Measurements from ENCODE around the gene WEE1.

Gene WEE1

GRCh38 chr11:9567401-9567800, 6.1 kb upstream of the WEE1 start:
- Histone ChIP-seq H3K4me1 (ENCODE audit: control insufficient read depth, insufficient read depth, low read length) (peaks cover 46% of the 10 kb centered on the region), H3K27me3 (replicated peaks; ENCODE audit: control insufficient read depth, insufficient read depth, low read length) (no peaks in the 10 kb centered on the region), H3K36me3 (ENCODE audit: control insufficient read depth, insufficient read depth, low read length, severe bottlenecking) (no peaks in the 10 kb centered on the region), H3K4me3 (ENCODE audit: low read length) (no peak overlapping the region), H3K9ac (ENCODE audit: low read length) (peak overlapping the region; percentile 69), H3K9me3 (ENCODE audit: control insufficient read depth, low read length) (no peaks in the 10 kb centered on the region)
- no peak for DNase-seq (ENCODE audit: low read depth)

GRCh38 chr11:9568161-9568853, 5.2 kb upstream of the WEE1 start:
- no peak for DNase-seq (ENCODE audit: low read depth)
- Histone ChIP-seq H3K4me3 (ENCODE audit: low read length) (peak overlapping the region; percentile 64), H3K9ac (ENCODE audit: low read length) (peak overlapping the region; percentile 77), H3K27me3 (replicated peaks; ENCODE audit: control insufficient read depth, insufficient read depth, low read length) (no peaks in the 10 kb centered on the region), H3K4me1 (ENCODE audit: control insufficient read depth, insufficient read depth, low read length) (peaks cover 46% of the 10 kb centered on the region), H3K9me3 (ENCODE audit: control insufficient read depth, low read length) (no peaks in the 10 kb centered on the region), H3K36me3 (ENCODE audit: control insufficient read depth, insufficient read depth, low read length, severe bottlenecking) (no peaks in the 10 kb centered on the region)

- Histone ChIP-seq H3K27me3 (replicated peaks; ENCODE audit: control insufficient read depth, insufficient read depth, low read length) (no peaks in the 10 kb centered on the region), H3K4me1 (ENCODE audit: control insufficient read depth, insufficient read depth, low read length) (peaks cover 46% of the 10 kb centered on the region), H3K9ac (ENCODE audit: low read length) (peak overlapping the region; percentile 77), H3K36me3 (ENCODE audit: control insufficient read depth, insufficient read depth, low read length, severe bottlenecking) (no peaks in the 10 kb centered on the region), H3K9me3 (ENCODE audit: control insufficient read depth, low read length) (no peaks in the 10 kb centered on the region), H3K4me3 (ENCODE audit: low read length) (peak overlapping the region; percentile 64)
- DNase-seq (ENCODE audit: low read depth), result peak; percentile 98
Measured at GRCh38 chr11:9568854-9569587, 4.4 kb upstream of the WEE1 start.

- DNase-seq (ENCODE audit: low read depth), result no peak
- Histone ChIP-seq H3K9ac (ENCODE audit: low read length) (peak overlapping the region; percentile 77), H3K4me3 (ENCODE audit: low read length) (peak overlapping the region; percentile 64), H3K36me3 (ENCODE audit: control insufficient read depth, insufficient read depth, low read length, severe bottlenecking) (no peaks in the 10 kb centered on the region), H3K4me1 (ENCODE audit: control insufficient read depth, insufficient read depth, low read length) (peaks cover 45% of the 10 kb centered on the region), H3K27me3 (replicated peaks; ENCODE audit: control insufficient read depth, insufficient read depth, low read length) (no peaks in the 10 kb centered on the region), H3K9me3 (ENCODE audit: control insufficient read depth, low read length) (no peaks in the 10 kb centered on the region)
Measured at GRCh38 chr11:9569588-9570164, 3.8 kb upstream of the WEE1 start.

- Histone ChIP-seq H3K9me3 (ENCODE audit: control insufficient read depth, low read length) (no peaks in the 10 kb centered on the region), H3K4me1 (ENCODE audit: control insufficient read depth, insufficient read depth, low read length) (peaks cover 45% of the 10 kb centered on the region), H3K9ac (ENCODE audit: low read length) (no peak overlapping the region), H3K27me3 (replicated peaks; ENCODE audit: control insufficient read depth, insufficient read depth, low read length) (no peaks in the 10 kb centered on the region), H3K36me3 (ENCODE audit: control insufficient read depth, insufficient read depth, low read length, severe bottlenecking) (no peaks in the 10 kb centered on the region), H3K4me3 (ENCODE audit: low read length) (no peak overlapping the region)
- no peak for DNase-seq (ENCODE audit: low read depth)
Measured at GRCh38 chr11:9570313-9571025, 3.0 kb upstream of the WEE1 start.

GRCh38 chr11:9571071-9571762, 2.3 kb upstream of the WEE1 start:
- DNase-seq (ENCODE audit: low read depth), result no peak
- no peak overlapping the region for H3K9ac ChIP-seq (ENCODE audit: low read length)
- H3K4me1 ChIP-seq (ENCODE audit: control insufficient read depth, insufficient read depth, low read length), result peaks cover 37% of the 10 kb centered on the region
- H3K9me3 ChIP-seq (ENCODE audit: control insufficient read depth, low read length), result no peaks in the 10 kb centered on the region
- no peaks in the 10 kb centered on the region for H3K36me3 ChIP-seq (ENCODE audit: control insufficient read depth, insufficient read depth, low read length, severe bottlenecking)
- no peak overlapping the region for H3K4me3 ChIP-seq (ENCODE audit: low read length)
- H3K27me3 ChIP-seq (replicated peaks; ENCODE audit: control insufficient read depth, insufficient read depth, low read length), result no peaks in the 10 kb centered on the region

- Histone ChIP-seq H3K9me3 (ENCODE audit: control insufficient read depth, low read length) (no peaks in the 10 kb centered on the region), H3K27me3 (replicated peaks; ENCODE audit: control insufficient read depth, insufficient read depth, low read length) (no peaks in the 10 kb centered on the region), H3K4me3 (ENCODE audit: low read length) (no peak overlapping the region), H3K36me3 (ENCODE audit: control insufficient read depth, insufficient read depth, low read length, severe bottlenecking) (no peaks in the 10 kb centered on the region), H3K4me1 (ENCODE audit: control insufficient read depth, insufficient read depth, low read length) (peaks cover 32% of the 10 kb centered on the region), H3K9ac (ENCODE audit: low read length) (no peak overlapping the region)
- DNase-seq (ENCODE audit: low read depth), result no peak
Measured at GRCh38 chr11:9571763-9572115, 1.7 kb upstream of the WEE1 start.

- DNase-seq (ENCODE audit: low read depth), result peak; percentile 38
- Histone ChIP-seq H3K4me1 (ENCODE audit: control insufficient read depth, insufficient read depth, low read length) (peaks cover 28% of the 10 kb centered on the region), H3K4me3 (ENCODE audit: low read length) (peak overlapping the region; percentile 90), H3K9me3 (ENCODE audit: control insufficient read depth, low read length) (no peaks in the 10 kb centered on the region), H3K36me3 (ENCODE audit: control insufficient read depth, insufficient read depth, low read length, severe bottlenecking) (peaks cover under 1% of the 10 kb centered on the region), H3K27me3 (replicated peaks; ENCODE audit: control insufficient read depth, insufficient read depth, low read length) (no peaks in the 10 kb centered on the region), H3K9ac (ENCODE audit: low read length) (peak overlapping the region; percentile 96)
Measured at GRCh38 chr11:9573775-9574621, 528 bp downstream of the WEE1 start.

- Histone ChIP-seq H3K27me3 (replicated peaks; ENCODE audit: control insufficient read depth, insufficient read depth, low read length) (no peaks in the 10 kb centered on the region), H3K36me3 (ENCODE audit: control insufficient read depth, insufficient read depth, low read length, severe bottlenecking) (peaks cover 8% of the 10 kb centered on the region), H3K4me1 (ENCODE audit: control insufficient read depth, insufficient read depth, low read length) (peaks cover 24% of the 10 kb centered on the region), H3K9me3 (ENCODE audit: control insufficient read depth, low read length) (no peaks in the 10 kb centered on the region), H3K4me3 (ENCODE audit: low read length) (peak overlapping the region; percentile 90), H3K9ac (ENCODE audit: low read length) (peak overlapping the region; percentile 96)
- peak; percentile 46 for DNase-seq (ENCODE audit: low read depth)
Measured at GRCh38 chr11:9574622-9575259, 1.3 kb downstream of the WEE1 start.
